ENCODE results near the gene ZCCHC2. TPM values are rescaled to one million over a fixed set of nuclear protein-coding genes. Genes with fewer than 3 reads are reported as not detected.

The ZCCHC2 gene
- total and polyA plus RNA-seq, 12 donors: 4.7 to 53.3 (median 18.0) TPM

DNA sequence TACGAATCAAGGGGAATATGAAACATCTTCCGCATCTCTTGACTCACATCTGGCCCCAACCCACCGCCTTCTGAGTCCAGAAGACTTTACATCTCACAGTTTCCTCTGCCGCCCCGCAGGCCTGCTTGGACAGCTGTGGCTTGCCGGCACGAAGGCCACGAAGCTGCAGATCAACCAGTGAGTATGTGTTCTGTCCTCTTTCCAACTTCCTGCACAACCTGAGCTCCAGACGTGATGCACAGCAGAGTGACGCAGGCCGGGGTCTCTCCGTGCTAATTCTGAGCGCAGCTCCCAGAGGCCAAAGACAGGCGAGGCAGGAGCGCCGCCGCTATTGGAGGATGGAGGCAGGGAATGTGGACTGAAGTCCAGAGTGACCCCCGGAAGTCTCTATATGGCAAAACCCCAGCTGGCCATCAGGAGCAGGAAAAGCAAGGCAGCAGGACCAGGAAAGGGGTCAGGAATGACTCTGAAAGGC is 93.5 kb downstream of the ZCCHC2 start:
- H3K27me3 ChIP-seq: no peaks in the 10 kb centered on the region
- no peaks in the 10 kb centered on the region for H3K36me3 ChIP-seq (replicated peaks in 1 of 2)
- H3K4me3 ChIP-seq: no peak overlapping the region
- 80 to 91% (median 85%) methylated on average over 18 of the region's 18 CpGs for WGBS, 4 donors
- intact Hi-C loops (cut with DNase I): no loop called here
- H3K27ac ChIP-seq: no peak overlapping the region
- H3K4me1 ChIP-seq (replicated peaks in 1 of 2): peaks cover 0 to under 1% of the 10 kb centered on the region in 2 donors
- peak in 2 of 7 donors; percentile 26 to 35 for DNase-seq
- no peaks in the 10 kb centered on the region for H3K9me3 ChIP-seq (replicated peaks in 1 of 3)
- TF ChIP-seq, protein P1, sequence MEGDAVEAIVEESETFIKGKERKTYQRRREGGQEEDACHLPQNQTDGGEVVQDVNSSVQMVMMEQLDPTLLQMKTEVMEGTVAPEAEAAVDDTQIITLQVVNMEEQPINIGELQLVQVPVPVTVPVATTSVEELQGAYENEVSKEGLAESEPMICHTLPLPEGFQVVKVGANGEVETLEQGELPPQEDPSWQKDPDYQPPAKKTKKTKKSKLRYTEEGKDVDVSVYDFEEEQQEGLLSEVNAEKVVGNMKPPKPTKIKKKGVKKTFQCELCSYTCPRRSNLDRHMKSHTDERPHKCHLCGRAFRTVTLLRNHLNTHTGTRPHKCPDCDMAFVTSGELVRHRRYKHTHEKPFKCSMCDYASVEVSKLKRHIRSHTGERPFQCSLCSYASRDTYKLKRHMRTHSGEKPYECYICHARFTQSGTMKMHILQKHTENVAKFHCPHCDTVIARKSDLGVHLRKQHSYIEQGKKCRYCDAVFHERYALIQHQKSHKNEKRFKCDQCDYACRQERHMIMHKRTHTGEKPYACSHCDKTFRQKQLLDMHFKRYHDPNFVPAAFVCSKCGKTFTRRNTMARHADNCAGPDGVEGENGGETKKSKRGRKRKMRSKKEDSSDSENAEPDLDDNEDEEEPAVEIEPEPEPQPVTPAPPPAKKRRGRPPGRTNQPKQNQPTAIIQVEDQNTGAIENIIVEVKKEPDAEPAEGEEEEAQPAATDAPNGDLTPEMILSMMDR (IDR thresholded peaks at IDR 0.05): no peak
- TF ChIP-seq POLR2A (IDR thresholded peaks at IDR 0.05): no peak

DNA sequence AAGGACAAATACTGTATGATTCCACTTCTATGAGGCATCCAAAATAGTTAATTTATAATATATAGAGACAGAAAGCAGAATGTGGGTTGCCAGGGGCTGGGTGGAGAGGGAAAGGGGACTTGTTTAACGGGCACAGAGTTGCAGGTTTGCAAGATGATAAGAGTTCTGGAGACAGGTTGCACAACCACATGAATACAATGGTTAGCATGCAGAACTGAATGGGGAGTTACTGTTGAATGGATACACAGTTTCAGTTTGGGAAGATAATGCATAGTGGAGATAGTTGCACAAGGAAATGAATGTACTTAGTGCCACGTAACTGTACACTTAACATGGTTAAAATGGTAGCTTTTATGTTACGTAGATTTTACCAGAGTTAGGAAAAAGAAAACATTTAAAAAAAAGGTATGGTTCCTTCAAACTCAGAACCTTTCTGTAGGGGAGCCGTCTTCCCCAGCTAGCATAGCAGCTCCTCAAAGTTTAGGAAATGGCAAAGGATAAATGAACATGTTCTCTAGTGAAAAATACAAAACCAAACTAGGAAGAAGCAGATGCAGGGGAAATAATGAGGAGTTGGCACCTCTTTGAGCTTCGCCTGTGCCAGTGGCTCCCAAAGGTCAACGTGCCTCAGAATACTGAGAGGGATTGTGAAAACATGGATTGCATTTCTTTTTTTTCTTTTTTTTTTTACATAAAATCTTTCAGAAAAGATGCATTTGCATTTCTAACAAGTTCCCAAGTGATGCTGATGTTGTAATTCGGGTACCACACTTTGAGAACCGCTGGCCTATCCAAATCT is 95.2 kb downstream of the ZCCHC2 start:
- H3K36me3 ChIP-seq (replicated peaks in 1 of 2): no peaks in the 10 kb centered on the region
- intact Hi-C loops (cut with DNase I): no loop called here
- no peaks in the 10 kb centered on the region for H3K4me1 ChIP-seq (replicated peaks in 1 of 2)
- no peak overlapping the region for H3K27ac ChIP-seq
- no peaks in the 10 kb centered on the region for H3K27me3 ChIP-seq
- WGBS, 4 donors: 83 to 85% (median 83%) methylated on average over 8 of the region's 8 CpGs
- no peak overlapping the region for H3K4me3 ChIP-seq
- no peak for DNase-seq
- no peak for TF ChIP-seq POLR2A (IDR thresholded peaks at IDR 0.05)
- TF ChIP-seq, protein P1 (IDR thresholded peaks at IDR 0.05): no peak
- H3K9me3 ChIP-seq (replicated peaks in 1 of 3): no peaks in the 10 kb centered on the region

DNA sequence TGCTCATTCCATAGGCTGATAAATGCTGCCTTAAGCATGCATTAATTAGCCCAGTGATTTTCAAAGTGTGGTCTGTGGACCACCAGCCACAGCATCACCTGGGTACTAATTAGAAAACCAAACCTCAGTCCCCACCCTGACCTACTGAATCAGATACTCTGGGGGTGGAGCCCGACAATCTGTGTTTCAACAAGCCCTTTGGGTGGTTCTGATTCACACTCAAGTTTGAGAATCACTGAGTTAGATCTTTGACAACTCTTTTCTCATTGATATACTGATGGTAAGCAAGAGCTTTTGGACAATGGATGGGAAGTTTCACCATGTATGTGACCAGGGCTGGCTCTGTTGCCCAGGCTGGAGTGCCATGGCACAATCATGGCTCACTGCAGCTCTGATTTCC is 95.9 kb downstream of the ZCCHC2 start:
- Histone ChIP-seq H3K9me3 (replicated peaks in 1 of 3) (no peaks in the 10 kb centered on the region), H3K27me3 (no peaks in the 10 kb centered on the region), H3K4me3 (no peak overlapping the region), H3K27ac (no peak overlapping the region), H3K4me1 (replicated peaks in 1 of 2) (no peaks in the 10 kb centered on the region), H3K36me3 (replicated peaks in 1 of 2) (no peaks in the 10 kb centered on the region)
- WGBS, 4 donors: 75 to 92% (median 85%) methylated on average over 1 of the region's 1 CpG
- TF ChIP-seq, protein P1 (IDR thresholded peaks at IDR 0.05): no peak
- TF ChIP-seq POLR2A (IDR thresholded peaks at IDR 0.05): no peak
- intact Hi-C loops (cut with DNase I): no loop called here
- DNase-seq: no peak

DNA sequence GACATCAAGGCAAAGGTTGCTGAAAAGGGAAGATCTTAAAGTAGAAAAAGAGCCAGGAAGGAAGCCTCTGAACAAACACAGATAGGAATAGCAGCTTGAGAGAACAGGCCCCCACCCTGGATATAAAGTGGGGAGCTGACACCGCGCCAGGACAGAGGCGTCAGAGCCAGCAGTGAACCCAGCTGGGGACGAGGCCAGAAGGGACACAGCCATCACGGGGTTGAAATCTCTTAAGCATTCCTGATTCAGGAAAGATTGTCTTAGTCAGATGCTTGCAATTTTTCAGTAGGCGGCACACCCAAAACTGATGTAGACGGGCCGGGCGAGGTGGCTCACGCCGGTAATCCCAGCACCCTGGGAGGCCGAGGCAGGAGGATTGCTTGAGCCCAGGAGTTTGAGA is 98.7 kb downstream of the ZCCHC2 start:
- DNase-seq: peak in 6 of 7 donors; percentile 23 to 69 (median 40)
- Histone ChIP-seq H3K9me3 (replicated peaks in 1 of 3) (no peaks in the 10 kb centered on the region), H3K36me3 (replicated peaks in 1 of 2) (no peaks in the 10 kb centered on the region), H3K27ac (peak overlapping the region in 1 of 5 donors; percentile 68), H3K27me3 (no peaks in the 10 kb centered on the region), H3K4me3 (no peak overlapping the region), H3K4me1 (replicated peaks in 1 of 2) (no peaks in the 10 kb centered on the region)
- intact Hi-C loops (cut with DNase I): no loop called here
- TF ChIP-seq, protein P1 (IDR thresholded peaks at IDR 0.05): no peak
- TF ChIP-seq POLR2A (IDR thresholded peaks at IDR 0.05): no peak
- 73 to 81% (median 76%) methylated on average over 11 to 12 of the region's 12 CpGs for WGBS, 4 donors
